ENCODE measurements around the gene UGT1A10. TPM values are rescaled to one million over a fixed set of nuclear protein-coding genes. Genes with fewer than 3 reads are reported as not detected.

The UGT1A10 gene
- total and polyA plus RNA-seq, 10 of the 15 experiments (the other 5 are each of a cell fraction or from before 2014, with no cell fraction given), result not detected

DNA sequence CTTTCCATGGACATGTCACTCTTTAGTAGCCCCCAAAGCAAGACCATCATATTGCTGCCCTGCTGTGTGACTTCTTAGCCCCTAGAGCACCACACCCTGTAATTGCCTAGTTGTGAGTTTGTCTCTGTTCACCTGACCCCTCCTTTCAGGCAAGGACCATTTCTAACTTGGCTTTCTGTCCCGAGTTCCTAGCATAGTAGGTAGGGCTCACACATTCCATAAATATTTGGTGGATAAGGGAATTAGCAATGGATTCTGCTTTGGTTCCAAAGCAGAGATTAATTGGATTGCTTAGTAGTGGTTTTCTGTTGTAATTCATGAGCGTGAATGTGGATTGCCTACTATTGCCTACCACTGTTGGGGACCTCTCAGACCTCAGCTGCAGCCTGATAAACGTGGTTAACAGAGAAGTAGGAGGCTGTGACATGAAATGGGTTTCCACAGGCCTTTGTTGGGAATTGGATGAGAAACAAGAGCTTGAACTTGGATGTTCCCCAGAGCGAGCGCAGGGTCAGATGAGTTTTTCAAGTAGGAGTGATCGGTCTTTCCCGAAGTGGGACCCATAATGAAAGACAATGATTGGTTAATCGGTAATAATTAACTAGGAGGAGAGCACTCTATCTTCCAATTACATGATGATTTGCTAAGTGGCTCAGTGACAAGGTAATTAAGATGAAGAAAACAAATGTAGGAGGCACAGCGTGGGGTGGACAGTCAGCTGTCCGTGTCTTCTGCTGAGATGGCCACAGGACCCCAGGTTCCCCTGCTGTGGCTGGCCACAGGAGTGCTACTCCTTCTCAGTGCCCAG is 110.4 kb downstream of the UGT1A10 start:
- Histone ChIP-seq H3K4me1 (ENCODE audit: control insufficient read depth, insufficient read depth, low read length) (no peaks in the 10 kb centered on the region), H3K36me3 (ENCODE audit: control insufficient read depth in 2 of 2, insufficient read depth in 2 of 2, low read length in 1 of 2) (no peaks in the 10 kb centered on the region), H3K27me3 (replicated peaks in 1 of 2; ENCODE audit: control insufficient read depth in 2 of 2, insufficient read depth in 2 of 2, low read length in 1 of 2) (no peaks in the 10 kb centered on the region), H4K20me1 (ENCODE audit: control insufficient read depth, insufficient read depth) (no peaks in the 10 kb centered on the region), H2AFZ (ENCODE audit: control insufficient read depth, low read depth, low read length) (no peak overlapping the region), H3K9me3 (replicated peaks; ENCODE audit: control insufficient read depth, insufficient read depth, low read length) (no peaks in the 10 kb centered on the region; the same call in 2 of the 3 replicates), H3K4me3 (no peak overlapping the region), H3K27ac (ENCODE audit: control insufficient read depth, insufficient read depth) (no peak overlapping the region), H3K4me2 (ENCODE audit: control insufficient read depth, insufficient read depth) (no peak overlapping the region), H3K79me2 (ENCODE audit: control insufficient read depth, insufficient read depth, low read length) (no peaks in the 10 kb centered on the region), H3K9ac (ENCODE audit: control insufficient read depth, insufficient read depth, low read length) (no peak overlapping the region)
- intact Hi-C loops (cut with micrococcal nuclease; ENCODE audit: unreplicated experiment) (no loop called here), in situ Hi-C loops (cut with MboI) (no loop called here)
- WGBS (ENCODE audit: insufficient coverage, insufficient replicate concordance, low lambda C conversion rate, missing lambda C conversion rate), result 48% methylated on average over 10 of the region's 10 CpGs
- no TSS peak for BruUV-seq (replicated peaks)
- ChIA-PET POLR2A (no interaction called here), SMC1A (ENCODE audit: uncharacterized antibody, unreplicated experiment) (no interaction called here), CTCF (no interaction called here), RAD21 (ENCODE audit: unreplicated experiment) (no interaction called here)
- no peak for DNase-seq (ENCODE audit: low read depth, low spot score)
- TF ChIP-seq YY1 (IDR thresholded peaks at IDR 0.05; ENCODE audit: low read depth, low read length) (no peak), IKZF2 (IDR thresholded peaks at IDR 0.05) (no peak), SMAD1 (IDR thresholded peaks at IDR 0.05; ENCODE audit: low read depth, partially characterized antibody) (no peak), HDAC6 (IDR thresholded peaks at IDR 0.05; ENCODE audit: unreplicated experiment) (no peak), ZNF274 (IDR thresholded peaks at IDR 0.05; ENCODE audit: insufficient read depth, insufficient read length) (no peak), SRF (IDR thresholded peaks at IDR 0.05; ENCODE audit: low read depth in 2 of 2, low read length in 2 of 2) (no peak)
- TF ChIP-seq, protein P1, sequence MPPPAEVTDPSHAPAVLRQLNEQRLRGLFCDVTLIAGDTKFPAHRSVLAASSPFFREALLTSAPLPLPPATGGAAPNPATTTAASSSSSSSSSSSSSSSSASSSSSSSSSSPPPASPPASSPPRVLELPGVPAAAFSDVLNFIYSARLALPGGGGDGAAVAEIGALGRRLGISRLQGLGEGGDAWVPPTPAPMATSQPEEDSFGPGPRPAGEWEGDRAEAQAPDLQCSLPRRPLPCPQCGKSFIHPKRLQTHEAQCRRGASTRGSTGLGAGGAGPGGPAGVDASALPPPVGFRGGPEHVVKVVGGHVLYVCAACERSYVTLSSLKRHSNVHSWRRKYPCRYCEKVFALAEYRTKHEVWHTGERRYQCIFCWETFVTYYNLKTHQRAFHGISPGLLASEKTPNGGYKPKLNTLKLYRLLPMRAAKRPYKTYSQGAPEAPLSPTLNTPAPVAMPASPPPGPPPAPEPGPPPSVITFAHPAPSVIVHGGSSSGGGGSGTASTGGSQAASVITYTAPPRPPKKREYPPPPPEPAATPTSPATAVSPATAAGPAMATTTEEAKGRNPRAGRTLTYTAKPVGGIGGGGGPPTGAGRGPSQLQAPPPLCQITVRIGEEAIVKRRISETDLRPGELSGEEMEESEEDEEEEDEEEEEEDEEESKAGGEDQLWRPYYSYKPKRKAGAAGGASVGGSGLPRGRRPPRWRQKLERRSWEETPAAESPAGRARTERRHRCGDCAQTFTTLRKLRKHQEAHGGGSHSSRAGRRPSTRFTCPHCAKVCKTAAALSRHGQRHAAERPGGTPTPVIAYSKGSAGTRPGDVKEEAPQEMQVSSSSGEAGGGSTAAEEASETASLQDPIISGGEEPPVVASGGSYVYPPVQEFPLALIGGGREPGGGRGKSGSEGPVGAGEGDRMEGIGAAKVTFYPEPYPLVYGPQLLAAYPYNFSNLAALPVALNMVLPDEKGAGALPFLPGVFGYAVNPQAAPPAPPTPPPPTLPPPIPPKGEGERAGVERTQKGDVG (CRISPR knock-in tag; IDR thresholded peaks at IDR 0.05), result no peak
- TF ChIP-seq, protein P2, sequence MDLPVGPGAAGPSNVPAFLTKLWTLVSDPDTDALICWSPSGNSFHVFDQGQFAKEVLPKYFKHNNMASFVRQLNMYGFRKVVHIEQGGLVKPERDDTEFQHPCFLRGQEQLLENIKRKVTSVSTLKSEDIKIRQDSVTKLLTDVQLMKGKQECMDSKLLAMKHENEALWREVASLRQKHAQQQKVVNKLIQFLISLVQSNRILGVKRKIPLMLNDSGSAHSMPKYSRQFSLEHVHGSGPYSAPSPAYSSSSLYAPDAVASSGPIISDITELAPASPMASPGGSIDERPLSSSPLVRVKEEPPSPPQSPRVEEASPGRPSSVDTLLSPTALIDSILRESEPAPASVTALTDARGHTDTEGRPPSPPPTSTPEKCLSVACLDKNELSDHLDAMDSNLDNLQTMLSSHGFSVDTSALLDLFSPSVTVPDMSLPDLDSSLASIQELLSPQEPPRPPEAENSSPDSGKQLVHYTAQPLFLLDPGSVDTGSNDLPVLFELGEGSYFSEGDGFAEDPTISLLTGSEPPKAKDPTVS (IDR thresholded peaks at IDR 0.05; ENCODE audit: low read depth, low read length), result no peak
- no peak for ATAC-seq
- FAIRE-seq, result no peak

Data from GM12878 (cell line).